ENCODE results near the gene IGLL1. TPM values are rescaled to one million over a fixed set of nuclear protein-coding genes. Genes with fewer than 3 reads are reported as not detected.
"Not testable (repeated sequence)": the region's sequence is repeated elsewhere in the genome, so short reads cannot be mapped to it uniquely, and the experiment has no call there.

The IGLL1 gene
- total RNA-seq, 1 donor = not detected

DNA sequence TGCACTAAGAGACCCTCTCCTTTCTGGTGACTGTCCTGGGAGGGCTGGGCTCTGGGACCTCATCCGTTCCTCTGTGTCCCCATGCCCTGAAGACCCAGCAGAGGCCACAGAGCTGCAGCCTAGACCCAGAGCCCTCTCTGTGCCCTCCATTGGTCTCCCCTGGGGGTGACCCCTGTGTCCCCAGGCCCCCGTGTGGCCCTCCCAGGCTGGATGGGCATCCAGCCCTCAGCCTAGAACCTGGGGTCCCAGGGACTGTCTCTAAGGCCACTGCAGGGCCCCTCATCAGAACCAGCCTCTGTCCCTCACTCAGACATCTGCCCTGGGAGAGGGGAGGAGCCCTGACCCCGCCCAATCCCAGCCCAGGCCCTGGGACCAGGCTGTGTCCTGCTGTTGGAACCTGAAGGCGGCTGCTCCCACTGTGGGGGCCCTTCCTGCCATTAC lies 5.7 kb downstream of the IGLL1 start:
- no peak overlapping the region for H3K4me3 ChIP-seq (ENCODE audit: low read depth, low read length)
- TF ChIP-seq, protein P1, sequence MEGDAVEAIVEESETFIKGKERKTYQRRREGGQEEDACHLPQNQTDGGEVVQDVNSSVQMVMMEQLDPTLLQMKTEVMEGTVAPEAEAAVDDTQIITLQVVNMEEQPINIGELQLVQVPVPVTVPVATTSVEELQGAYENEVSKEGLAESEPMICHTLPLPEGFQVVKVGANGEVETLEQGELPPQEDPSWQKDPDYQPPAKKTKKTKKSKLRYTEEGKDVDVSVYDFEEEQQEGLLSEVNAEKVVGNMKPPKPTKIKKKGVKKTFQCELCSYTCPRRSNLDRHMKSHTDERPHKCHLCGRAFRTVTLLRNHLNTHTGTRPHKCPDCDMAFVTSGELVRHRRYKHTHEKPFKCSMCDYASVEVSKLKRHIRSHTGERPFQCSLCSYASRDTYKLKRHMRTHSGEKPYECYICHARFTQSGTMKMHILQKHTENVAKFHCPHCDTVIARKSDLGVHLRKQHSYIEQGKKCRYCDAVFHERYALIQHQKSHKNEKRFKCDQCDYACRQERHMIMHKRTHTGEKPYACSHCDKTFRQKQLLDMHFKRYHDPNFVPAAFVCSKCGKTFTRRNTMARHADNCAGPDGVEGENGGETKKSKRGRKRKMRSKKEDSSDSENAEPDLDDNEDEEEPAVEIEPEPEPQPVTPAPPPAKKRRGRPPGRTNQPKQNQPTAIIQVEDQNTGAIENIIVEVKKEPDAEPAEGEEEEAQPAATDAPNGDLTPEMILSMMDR (IDR thresholded peaks at IDR 0.05; ENCODE audit: insufficient read depth, low read length) = no peak
- DNase-seq (ENCODE audit: low read depth) = no peak

DNA sequence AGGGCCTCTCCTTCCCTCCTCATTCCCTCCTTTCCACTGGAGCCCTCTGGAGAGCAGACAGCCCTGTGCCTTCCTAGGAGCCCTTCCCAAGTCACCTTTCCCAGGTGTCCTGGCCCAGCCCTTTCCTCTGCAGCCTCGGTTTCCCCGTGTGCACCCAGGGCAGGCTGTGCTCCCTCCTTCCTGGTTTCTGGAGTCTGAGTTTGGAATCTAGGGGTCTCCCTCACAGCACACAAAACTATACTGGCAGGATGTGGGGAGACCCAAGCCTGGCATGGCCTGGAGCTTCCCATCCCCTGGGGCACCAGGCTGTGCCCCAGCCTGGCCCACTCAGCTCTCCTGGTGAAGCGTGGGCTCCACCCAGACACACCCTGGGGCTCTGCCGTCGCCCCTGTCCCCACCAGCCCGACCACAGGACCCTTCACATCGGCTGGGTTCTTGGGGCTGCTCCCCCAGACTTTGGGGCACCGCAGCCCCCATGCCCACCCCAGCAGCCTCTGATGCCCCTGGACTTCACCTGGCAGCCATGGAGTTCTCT lies 6.3 kb downstream of the IGLL1 start:
- not testable (repeated sequence) for H3K4me3 ChIP-seq (ENCODE audit: low read depth, low read length); DNase-seq (ENCODE audit: low read depth)

GRCh38 chr22:23573106-23573505 lies 7.0 kb downstream of the IGLL1 start:
- not testable (repeated sequence) for DNase-seq (ENCODE audit: low read depth); H3K4me3 ChIP-seq (ENCODE audit: low read depth, low read length)

- no peak overlapping the region for H3K4me3 ChIP-seq (ENCODE audit: low read depth, low read length)
- no peak for DNase-seq (ENCODE audit: low read depth)
- TF ChIP-seq, protein P1 (IDR thresholded peaks at IDR 0.05; ENCODE audit: insufficient read depth, low read length) = no peak
Observed at GRCh38 chr22:23571486-23571885, 8.6 kb downstream of the IGLL1 start.

GRCh38 chr22:23570681-23571080 lies 9.4 kb downstream of the IGLL1 start:
- no peak for DNase-seq (ENCODE audit: low read depth)
- TF ChIP-seq, protein P1 (IDR thresholded peaks at IDR 0.05; ENCODE audit: insufficient read depth, low read length) = no peak
- no peak overlapping the region for H3K4me3 ChIP-seq (ENCODE audit: low read depth, low read length)

DNA sequence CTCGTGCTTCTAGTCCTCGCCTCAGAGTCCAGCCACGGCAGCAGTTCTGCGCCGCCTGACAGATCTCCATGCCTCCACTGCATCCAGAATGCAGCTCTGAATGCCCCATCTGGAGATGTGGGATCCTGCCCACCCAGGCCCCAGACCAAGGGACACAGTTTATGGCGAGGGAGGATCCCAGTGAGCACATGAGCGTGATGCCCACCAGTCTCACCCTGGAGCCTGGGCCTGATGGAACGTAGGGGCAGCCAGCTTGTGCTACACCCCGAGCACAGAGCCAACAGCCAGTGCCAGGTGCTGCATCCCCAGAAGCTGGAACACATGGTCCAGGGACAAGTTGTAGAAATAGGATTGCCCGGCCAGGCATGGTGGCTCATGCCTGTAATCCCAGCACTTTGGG lies 10.4 kb downstream of the IGLL1 start:
- TF ChIP-seq, protein P1 (IDR thresholded peaks at IDR 0.05; ENCODE audit: insufficient read depth, low read length) = no peak
- no peak for DNase-seq (ENCODE audit: low read depth)
- no peak overlapping the region for H3K4me3 ChIP-seq (ENCODE audit: low read depth, low read length)

DNA sequence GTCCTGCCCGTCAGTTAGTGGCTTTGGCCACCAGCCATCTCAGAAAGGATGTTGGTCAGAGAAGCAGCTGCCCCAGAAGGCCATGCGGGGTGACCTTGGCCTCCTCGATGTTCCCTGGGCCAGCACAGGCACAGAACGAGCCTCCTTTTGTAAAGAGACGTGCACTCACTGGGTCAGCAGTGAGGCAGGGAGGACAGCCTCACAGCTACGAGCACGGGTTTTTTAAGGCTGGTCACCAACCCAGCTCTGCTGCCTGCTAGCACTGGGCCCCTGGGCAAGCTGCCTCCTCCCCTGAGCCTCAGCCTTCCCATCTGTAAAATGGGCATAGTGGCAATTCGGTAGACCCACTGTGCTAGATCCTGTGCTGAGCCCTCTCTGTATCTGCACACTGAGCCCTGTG lies 10.8 kb downstream of the IGLL1 start:
- DNase-seq (ENCODE audit: low read depth) = no peak
- TF ChIP-seq, protein P1 (IDR thresholded peaks at IDR 0.05; ENCODE audit: insufficient read depth, low read length) = no peak
- no peak overlapping the region for H3K4me3 ChIP-seq (ENCODE audit: low read depth, low read length)

DNA sequence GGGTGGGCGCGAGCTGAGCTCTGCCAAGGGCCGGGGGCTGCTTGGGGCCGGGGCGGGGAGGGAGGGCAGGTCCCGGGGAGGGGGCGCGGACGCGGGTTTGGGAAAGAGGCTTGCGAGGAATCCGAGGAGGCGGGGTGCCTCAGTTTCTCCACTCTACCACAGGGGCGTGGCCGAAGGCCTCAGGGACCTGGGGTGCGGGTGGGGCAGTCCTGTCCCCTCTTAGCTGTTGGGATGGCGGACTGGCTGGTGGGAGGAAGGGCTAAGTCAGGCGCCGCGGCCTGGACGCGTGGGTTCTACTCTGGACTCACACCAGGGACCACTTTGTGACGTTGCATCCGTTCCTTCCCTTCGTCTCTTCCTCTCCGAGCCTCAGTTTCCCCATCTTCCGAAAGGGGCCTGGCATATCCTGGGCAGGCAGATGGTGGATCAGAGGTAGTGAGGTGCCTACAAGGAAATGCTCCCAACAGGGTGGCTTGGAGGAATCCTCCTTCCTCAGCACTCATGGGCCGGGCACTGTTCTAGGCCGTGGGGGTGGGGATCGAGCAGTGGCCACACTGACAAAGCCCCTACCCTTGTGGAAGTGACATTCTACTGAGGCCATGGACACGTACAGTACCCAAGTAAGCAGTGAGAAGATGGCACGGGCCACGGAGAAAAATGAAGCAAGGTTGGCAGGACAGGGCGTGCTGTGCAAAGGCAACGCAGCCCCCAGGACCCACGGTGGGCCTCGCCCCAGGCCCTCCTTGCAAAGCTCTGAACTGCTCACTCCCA lies 13.2 kb downstream of the IGLL1 start:
- no peak for DNase-seq (ENCODE audit: low read depth)
- TF ChIP-seq, protein P1 (IDR thresholded peaks at IDR 0.05; ENCODE audit: insufficient read depth, low read length) = no peak
- no peak overlapping the region for H3K4me3 ChIP-seq (ENCODE audit: low read depth, low read length)

Measured in fibroblast of the aortic adventitia (primary cell).